A673 (cell line): ENCODE results near the gene PRKCQ. TPM values are rescaled to one million over a fixed set of nuclear protein-coding genes. Genes with fewer than 3 reads are reported as not detected.

Experiments
- Bru-seq: library from RNA; stranded (reverse); fragments of 400-500 nt; gene quantifications from one replicate; lab custom pipeline; 2021; lab: Mats Ljungman, UMichigan
- BruChase-seq, 2 experiments: library from RNA; stranded (reverse); fragments of 400-500 nt; gene quantifications; one replicate each; lab custom pipeline; 2021; lab: Mats Ljungman, UMichigan
- BruUV-seq: library from RNA; stranded (reverse); fragments of 400-500 nt; replicated peaks from 2 replicates; lab custom pipeline; 2021; lab: Mats Ljungman, UMichigan
- CTCF ChIA-PET: fragments of 300-600 bp; sonication (Branson Sonifier 250); formaldehyde crosslinking; loops from one replicate; lab custom pipeline; 2022; ENCODE audit warnings: antibody characterized with exemption; lab: Charles Lee
- POLR2A ChIA-PET: fragments of 300-600 bp; sonication (Branson Sonifier 250); formaldehyde crosslinking; loops from one replicate; lab custom pipeline; 2022; ENCODE audit warnings: antibody characterized with exemption; ENCODE audit not compliant: low non-redundant PET; lab: Charles Lee
- DNase-seq: peaks from one replicate; pipeline ENCODE4 v3.0.0-alpha.2; 2015; ENCODE audit warnings: low spot score
- H3K27ac ChIP-seq: fragments of 200-600 bp; sonication (generic); 2 replicates; pipeline ENCODE4 v1.5.1; 2016; ENCODE audit warnings: mixed run types, low read depth, mild to moderate bottlenecking, mixed read lengths, antibody characterized with exemption, low read length; ENCODE audit not compliant: poor library complexity, severe bottlenecking
- H3K27me3 ChIP-seq: fragments of 200-600 bp; sonication (generic); replicated peaks from 2 replicates; pipeline ENCODE4 v1.6.1; 2017; ENCODE audit warnings: mixed run types, low read depth, mild to moderate bottlenecking, mixed read lengths, antibody characterized with exemption, low read length; ENCODE audit not compliant: insufficient read depth, poor library complexity
- H3K36me3 ChIP-seq: fragments of 200-600 bp; sonication (generic); 2 replicates; pipeline ENCODE4 v1.6.1; 2016; ENCODE audit warnings: mixed run types, mild to moderate bottlenecking, mixed read lengths, antibody characterized with exemption, low read length; ENCODE audit not compliant: insufficient read depth, poor library complexity, severe bottlenecking
- H3K4me1 ChIP-seq: fragments of 200-600 bp; sonication (generic); 2 replicates; pipeline ENCODE4 v1.6.1; 2017; ENCODE audit warnings: mixed run types, mild to moderate bottlenecking, mixed read lengths, antibody characterized with exemption, low read length; ENCODE audit not compliant: insufficient read depth, poor library complexity, severe bottlenecking
- H3K4me3 ChIP-seq: fragments of 200-600 bp; sonication (generic); 2 replicates; pipeline ENCODE4 v1.5.1; 2016; ENCODE audit warnings: low read depth, mixed run types, mild to moderate bottlenecking, mixed read lengths, low read length; ENCODE audit not compliant: poor library complexity, severe bottlenecking
- H3K9me3 ChIP-seq: fragments of 200-600 bp; sonication (generic); 2 replicates; pipeline ENCODE4 v1.6.1; 2016; ENCODE audit warnings: mixed run types, low read depth, mild to moderate bottlenecking, mixed read lengths, antibody characterized with exemption, low read length; ENCODE audit not compliant: poor library complexity, severe bottlenecking
- EZH2 ChIP-seq: fragments of 200-600 bp; sonication (generic); IDR thresholded peaks from 2 replicates; pipeline ENCODE4 v1.6.1; 2017; ENCODE audit warnings: borderline replicate concordance, low read depth, mild to moderate bottlenecking, mixed read lengths, antibody characterized with exemption, low read length; ENCODE audit not compliant: poor library complexity, severe bottlenecking
- intact Hi-C: fragments of 100-400 bp; cut with micrococcal nuclease; formaldehyde crosslinking; loops from one replicate; pipeline ENCODE4 v1.10.0; 2022; ENCODE audit not compliant: unreplicated experiment
- long read RNA-seq: library from polyadenylated mRNA; stranded (forward); transcript quantifications from one replicate; pipeline ENCODE4 v2.0.0, GENCODE V29; 2022
- total RNA-seq: library from RNA; stranded (reverse); gene quantifications from 2 replicates; pipeline ENCODE4 v1.2.3, GENCODE V29; 2021
- TF ChIP-seq, protein P1 (sequence below): fragments of 300-800, 200-600 bp; sonication (generic); conservative IDR thresholded peaks from 2 replicates; pipeline ENCODE4 v1.5.1; 2017; ENCODE audit warnings: low read depth, mild to moderate bottlenecking, antibody characterized with exemption, low read length, moderate library complexity, mixed read lengths

The PRKCQ gene
- total RNA-seq, result not detected in 2 replicates
- percentile 3 among the genes with signal in this experiment for Bru-seq, nascent RNA
- BruChase-seq, experiment 1, labeled RNA remaining after a 2-hour chase, result percentile 1 among the genes with signal in this experiment
- not detected for BruChase-seq, experiment 2, labeled RNA remaining after a 6-hour chase
- long read RNA-seq, result 0 reads

GRCh38 chr10:6579904-6580278, at the start of gene PRKCQ:
Gene PRKCQ (minus strand): TSS chr10:6580276. CDS start chr10:6515135, 65,141 bp downstream.
- POLR2A ChIA-PET, result no interaction called here
- intact Hi-C loops, result loop anchor here (5.0 to 10.0 kb wide), 3 partner anchors 87 to 1845 kb away; no protein-coding TSS in a partner anchor
- Histone ChIP-seq H3K9me3 (peaks cover 3% of the 10 kb centered on the region), H3K36me3 (no peaks in the 10 kb centered on the region), H3K4me3 (peak within 1 kb of the TSS; percentile 47), H3K27me3 (peaks cover 97% of the 10 kb centered on the region), H3K4me1 (peaks cover 5% of the 10 kb centered on the region), H3K27ac (no peak within 1 kb of the TSS)
- TF ChIP-seq, protein P1, sequence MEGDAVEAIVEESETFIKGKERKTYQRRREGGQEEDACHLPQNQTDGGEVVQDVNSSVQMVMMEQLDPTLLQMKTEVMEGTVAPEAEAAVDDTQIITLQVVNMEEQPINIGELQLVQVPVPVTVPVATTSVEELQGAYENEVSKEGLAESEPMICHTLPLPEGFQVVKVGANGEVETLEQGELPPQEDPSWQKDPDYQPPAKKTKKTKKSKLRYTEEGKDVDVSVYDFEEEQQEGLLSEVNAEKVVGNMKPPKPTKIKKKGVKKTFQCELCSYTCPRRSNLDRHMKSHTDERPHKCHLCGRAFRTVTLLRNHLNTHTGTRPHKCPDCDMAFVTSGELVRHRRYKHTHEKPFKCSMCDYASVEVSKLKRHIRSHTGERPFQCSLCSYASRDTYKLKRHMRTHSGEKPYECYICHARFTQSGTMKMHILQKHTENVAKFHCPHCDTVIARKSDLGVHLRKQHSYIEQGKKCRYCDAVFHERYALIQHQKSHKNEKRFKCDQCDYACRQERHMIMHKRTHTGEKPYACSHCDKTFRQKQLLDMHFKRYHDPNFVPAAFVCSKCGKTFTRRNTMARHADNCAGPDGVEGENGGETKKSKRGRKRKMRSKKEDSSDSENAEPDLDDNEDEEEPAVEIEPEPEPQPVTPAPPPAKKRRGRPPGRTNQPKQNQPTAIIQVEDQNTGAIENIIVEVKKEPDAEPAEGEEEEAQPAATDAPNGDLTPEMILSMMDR, result no peak
- no peak for TF ChIP-seq EZH2
- CTCF ChIA-PET, result no interaction called here
- DNase-seq, result peak; percentile 18
- no TSS peak for BruUV-seq

DNA sequence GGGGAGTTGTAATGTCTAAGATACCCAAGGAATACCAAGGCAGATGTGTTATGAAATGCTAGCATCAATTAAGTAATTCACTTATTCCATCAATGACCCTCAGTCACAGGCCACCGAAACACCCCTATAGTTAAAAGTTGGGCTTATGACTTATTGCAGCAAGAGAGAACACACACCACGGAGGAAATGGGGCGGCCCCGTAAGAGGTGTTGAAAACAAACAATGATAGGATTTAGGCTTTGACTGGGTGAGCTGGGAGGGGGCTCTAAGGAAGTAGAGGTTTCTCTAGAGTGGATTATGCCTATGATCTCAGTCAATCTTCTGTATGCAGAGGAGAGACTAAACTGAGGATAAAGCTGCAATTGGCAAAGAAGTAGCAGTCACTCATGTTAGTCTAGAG, 45.4 kb upstream of the PRKCQ start:
- H3K4me1 ChIP-seq, result no peaks in the 10 kb centered on the region
- POLR2A ChIA-PET, result interaction anchor here (0.6 kb wide), 1 partner anchor 146 kb away, joined by 8 read pairs; no protein-coding TSS in a partner anchor
- intact Hi-C loops, result no loop called here
- H3K27ac ChIP-seq, result no peak overlapping the region
- H3K4me3 ChIP-seq, result no peak overlapping the region
- no peaks in the 10 kb centered on the region for H3K36me3 ChIP-seq
- no peaks in the 10 kb centered on the region for H3K9me3 ChIP-seq
- H3K27me3 ChIP-seq, result peaks cover 81% of the 10 kb centered on the region
- TF ChIP-seq EZH2, result no peak
- TF ChIP-seq, protein P1, result no peak
- CTCF ChIA-PET, result no interaction called here
- no peak for DNase-seq
- no TSS peak for BruUV-seq

DNA sequence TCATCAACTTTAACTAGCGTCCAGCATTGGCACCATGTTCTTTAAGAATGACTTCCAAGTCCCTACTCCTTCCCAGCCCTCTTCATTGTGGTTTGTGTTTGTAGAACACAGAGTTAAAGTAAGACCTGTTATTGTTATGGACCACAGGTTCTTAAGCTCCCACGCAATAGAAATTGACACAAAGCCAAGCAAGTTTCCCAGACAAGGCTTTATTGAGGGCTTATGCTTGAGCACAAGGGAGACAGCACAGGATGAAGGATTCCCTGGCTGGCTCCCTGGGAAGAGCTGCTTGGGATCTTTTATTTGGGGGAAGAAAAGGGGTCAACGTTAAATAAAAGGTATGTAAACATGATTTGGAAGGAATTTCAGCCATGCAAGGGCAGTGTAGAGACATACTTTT, 44.3 kb upstream of the PRKCQ start:
- BruUV-seq, result no TSS peak
- Histone ChIP-seq H3K9me3 (no peaks in the 10 kb centered on the region), H3K4me3 (no peak overlapping the region), H3K4me1 (no peaks in the 10 kb centered on the region), H3K36me3 (no peaks in the 10 kb centered on the region), H3K27ac (no peak overlapping the region), H3K27me3 (peaks cover 90% of the 10 kb centered on the region)
- POLR2A ChIA-PET, result no interaction called here
- CTCF ChIA-PET, result no interaction called here
- no peak for DNase-seq
- no peak for TF ChIP-seq EZH2
- TF ChIP-seq, protein P1, result no peak
- intact Hi-C loops, result no loop called here
